NCI-H2171 (cell line): ENCODE measurements around the gene PCDHGA11.
"Not testable (repeated sequence)": the region's sequence is repeated elsewhere in the genome, so short reads cannot be mapped to it uniquely, and the experiment has no call there.

Experiments used
- DNase-seq: peaks from one replicate; lab custom pipeline; 2025; lab: John Stamatoyannopoulos, UW

Gene PCDHGA11

DNA sequence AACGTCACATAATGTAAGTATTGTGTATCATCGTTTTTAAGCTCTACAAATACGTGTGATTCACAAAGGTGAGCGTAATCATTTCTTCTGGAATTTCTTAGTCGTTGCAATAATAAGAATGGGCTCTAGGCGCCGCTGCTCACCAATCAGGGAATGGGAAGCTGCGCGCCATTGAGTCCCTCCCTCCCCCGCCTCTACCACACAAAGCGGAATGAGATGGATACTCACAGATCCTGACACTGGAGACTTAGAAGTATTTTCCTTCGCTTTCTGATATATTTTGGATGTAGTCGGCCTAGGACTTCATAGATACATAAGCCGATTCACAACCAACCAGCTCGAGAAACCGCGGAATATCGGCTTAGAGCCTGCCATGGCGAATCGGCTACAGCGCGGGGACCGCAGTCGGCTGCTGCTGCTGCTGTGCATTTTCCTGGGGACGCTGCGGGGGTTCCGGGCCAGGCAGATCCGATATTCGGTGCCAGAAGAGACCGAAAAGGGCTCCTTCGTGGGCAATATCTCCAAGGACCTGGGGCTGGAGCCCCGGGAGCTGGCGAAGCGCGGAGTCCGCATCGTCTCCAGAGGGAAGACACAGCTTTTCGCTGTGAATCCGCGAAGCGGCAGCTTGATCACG lies at the start of gene PCDHGA11:
TSS of gene PCDHGA11 (plus strand) at position 197 of the 634 bp plus-strand sequence. CDS start at position 374, 177 bp downstream.
- no peak for DNase-seq

- no peak for DNase-seq
These were observed 49.0 kb upstream of the PCDHGA11 start for GRCh38 chr5:141371572-141372475.

- DNase-seq, result no peak
These were observed 47.1 kb upstream of the PCDHGA11 start, which contains the start of gene PCDHGA6 for GRCh38 chr5:141373673-141374317. Gene PCDHGA6 (plus strand): TSS chr5:141373891. CDS start chr5:141374084, 193 bp downstream.

GRCh38 chr5:141374627-141375026 lies 46.2 kb upstream of the PCDHGA11 start:
- no peak for DNase-seq

- DNase-seq, result not testable (repeated sequence)
These were observed 45.3 kb upstream of the PCDHGA11 start for GRCh38 chr5:141375444-141376155.

GRCh38 chr5:141382469-141383294 lies 38.2 kb upstream of the PCDHGA11 start, which contains the start of gene PCDHGA7:
Gene PCDHGA7 (plus strand): TSS chr5:141382742. CDS start chr5:141382900, 158 bp downstream.
- no peak for DNase-seq

GRCh38 chr5:141383345-141383744 lies 37.5 kb upstream of the PCDHGA11 start:
- no peak for DNase-seq

- no peak for DNase-seq
These were observed 36.2 kb upstream of the PCDHGA11 start for GRCh38 chr5:141384471-141385267.

DNA sequence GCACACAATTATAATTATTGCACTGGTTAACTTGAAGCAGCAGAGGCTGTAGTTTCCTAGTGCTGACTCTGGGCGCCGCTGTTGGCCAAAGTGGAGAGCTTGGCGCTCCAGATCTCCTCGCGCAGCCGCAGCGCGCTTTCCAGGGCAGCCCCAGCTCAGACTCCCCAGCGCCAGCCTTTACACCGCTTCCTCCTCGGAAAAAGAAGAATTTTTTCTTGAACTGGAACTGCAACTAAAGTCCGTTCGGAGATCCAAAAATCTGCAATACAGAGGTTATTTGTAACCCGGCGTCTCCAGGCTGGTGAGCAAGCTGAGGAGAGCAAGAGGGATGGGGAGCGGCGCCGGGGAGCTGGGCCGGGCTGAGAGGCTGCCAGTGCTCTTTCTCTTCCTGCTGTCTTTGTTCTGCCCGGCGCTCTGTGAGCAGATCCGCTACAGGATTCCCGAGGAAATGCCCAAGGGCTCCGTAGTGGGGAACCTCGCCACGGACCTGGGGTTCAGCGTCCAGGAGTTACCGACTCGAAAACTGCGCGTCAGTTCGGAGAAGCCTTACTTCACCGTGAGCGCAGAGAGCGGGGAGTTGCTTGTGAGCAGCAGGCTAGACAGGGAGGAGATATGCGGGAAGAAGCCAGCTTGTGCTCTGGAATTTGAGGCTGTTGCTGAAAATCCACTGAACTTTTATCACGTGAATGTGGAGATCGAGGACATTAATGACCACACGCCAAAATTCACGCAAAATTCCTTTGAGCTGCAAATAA lies 33.1 kb upstream of the PCDHGA11 start, which contains the start of gene PCDHGB4:
TSS of gene PCDHGB4 (plus strand) at position 142 of the 755 bp plus-strand sequence. CDS start at position 329, 187 bp downstream.
- DNase-seq, result not testable (repeated sequence)

- DNase-seq, result no peak
These were observed 32.2 kb upstream of the PCDHGA11 start for GRCh38 chr5:141388661-141389060.

DNA sequence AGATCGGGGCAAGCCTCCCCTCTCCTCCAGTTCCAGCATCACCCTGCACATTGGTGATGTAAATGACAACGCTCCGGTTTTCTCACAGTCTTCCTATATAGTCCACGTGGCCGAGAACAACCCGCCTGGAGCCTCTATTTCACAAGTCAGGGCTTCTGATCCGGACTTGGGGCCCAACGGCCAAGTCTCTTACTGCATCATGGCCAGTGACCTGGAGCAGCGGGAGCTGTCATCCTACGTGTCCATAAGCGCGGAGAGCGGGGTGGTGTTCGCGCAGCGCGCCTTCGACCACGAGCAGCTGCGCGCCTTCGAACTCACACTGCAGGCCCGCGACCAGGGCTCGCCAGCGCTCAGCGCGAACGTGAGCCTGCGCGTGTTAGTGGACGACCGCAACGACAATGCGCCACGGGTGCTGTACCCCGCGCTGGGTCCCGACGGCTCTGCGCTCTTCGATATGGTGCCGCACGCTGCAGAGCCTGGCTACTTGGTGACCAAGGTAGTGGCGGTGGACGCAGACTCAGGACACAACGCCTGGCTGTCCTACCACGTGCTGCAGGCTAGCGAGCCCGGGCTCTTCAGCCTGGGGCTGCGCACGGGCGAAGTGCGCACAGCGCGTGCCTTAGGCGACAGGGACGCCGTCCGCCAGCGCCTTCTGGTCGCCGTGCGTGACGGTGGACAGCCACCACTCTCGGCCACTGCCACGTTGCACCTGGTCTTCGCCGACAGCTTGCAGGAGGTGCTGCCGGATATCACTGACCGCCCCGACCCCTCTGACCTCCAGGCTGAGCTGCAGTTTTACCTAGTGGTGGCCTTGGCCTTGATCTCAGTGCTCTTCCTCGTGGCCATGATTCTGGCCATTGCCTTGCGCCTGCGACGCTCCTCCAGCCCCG lies 31.5 kb upstream of the PCDHGA11 start:
- no peak for DNase-seq

DNA sequence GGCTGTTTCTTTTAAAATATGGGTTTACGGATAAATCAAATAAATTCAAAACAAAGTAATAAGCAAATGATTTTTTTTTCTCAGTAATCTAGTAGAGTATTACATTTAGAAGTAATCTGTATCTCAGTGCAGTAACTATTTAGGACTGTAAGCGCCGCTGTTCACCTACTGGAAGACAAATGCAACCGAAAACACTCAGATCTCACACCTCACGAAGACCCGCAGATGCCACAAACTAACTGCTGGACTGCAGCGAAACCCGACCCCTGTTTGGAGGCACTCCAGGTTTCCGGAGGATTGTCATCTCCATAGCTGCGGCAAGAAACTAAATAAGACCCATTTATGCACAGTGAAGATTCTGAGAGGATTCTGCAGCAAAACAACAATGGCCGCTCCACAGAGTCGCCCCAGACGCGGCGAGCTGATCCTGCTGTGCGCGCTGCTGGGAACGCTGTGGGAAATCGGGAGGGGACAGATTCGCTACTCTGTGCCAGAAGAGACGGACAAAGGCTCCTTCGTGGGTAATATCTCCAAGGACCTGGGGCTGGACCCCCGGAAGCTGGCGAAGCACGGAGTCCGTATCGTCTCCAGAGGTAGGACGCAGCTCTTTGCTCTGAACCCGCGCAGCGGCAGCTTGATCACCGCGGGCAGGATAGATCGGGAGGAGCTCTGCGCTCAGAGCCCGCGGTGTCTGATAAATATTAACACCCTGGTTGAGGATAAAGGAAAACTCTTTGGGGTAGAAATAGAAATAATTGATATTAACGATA lies 28.2 kb upstream of the PCDHGA11 start, which contains the start of gene PCDHGA8:
TSS of gene PCDHGA8 (plus strand) at position 205 of the 770 bp plus-strand sequence. CDS start at position 386, 181 bp downstream.
- DNase-seq, result no peak

DNA sequence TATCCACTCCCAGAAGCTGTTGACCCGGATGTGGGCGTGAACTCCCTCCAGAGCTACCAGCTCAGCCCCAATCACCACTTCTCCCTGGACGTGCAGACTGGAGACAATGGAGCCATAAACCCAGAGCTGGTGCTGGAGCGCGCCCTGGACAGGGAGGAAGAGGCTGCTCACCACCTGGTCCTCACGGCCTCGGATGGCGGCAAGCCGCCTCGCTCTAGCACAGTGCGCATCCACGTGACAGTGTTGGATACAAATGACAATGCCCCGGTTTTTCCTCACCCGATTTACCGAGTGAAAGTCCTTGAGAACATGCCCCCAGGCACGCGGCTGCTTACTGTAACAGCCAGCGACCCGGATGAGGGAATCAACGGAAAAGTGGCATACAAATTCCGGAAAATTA lies 27.6 kb upstream of the PCDHGA11 start:
- no peak for DNase-seq

GRCh38 chr5:141394401-141395187 lies 26.3 kb upstream of the PCDHGA11 start:
- DNase-seq, result not testable (repeated sequence)

DNA sequence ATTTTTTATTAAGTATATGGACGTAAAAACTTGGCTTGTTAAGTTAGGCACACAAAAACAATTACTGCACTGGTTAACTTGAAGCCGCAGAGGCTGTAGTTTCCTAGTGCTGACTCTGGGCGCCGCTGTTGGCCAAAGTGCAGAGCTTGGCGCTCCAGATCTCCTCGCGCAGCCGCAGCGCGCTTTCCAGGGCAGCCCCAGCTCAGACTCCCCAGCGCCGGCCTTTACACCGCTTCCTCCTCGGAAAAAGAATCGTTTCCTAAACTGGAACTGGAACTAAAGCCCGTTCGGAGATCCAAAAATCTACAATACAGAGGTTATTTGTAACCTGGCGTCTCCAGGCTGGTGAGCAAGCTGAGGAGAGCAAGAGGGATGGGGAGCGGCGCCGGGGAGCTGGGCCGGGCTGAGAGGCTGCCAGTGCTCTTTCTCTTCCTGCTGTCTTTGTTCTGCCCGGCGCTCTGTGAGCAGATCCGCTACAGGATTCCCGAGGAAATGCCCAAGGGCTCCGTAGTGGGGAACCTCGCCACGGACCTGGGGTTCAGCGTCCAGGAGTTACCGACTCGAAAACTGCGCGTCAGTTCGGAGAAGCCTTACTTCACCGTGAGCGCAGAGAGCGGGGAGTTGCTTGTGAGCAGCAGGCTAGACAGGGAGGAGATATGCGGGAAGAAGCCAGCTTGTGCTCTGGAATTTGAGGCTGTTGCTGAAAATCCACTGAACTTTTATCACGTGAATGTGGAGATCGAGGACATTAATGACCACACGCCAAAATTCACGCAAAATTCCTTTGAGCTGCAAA lies 22.9 kb upstream of the PCDHGA11 start, which contains the start of gene PCDHGB5:
TSS of gene PCDHGB5 (plus strand) at position 192 of the 796 bp plus-strand sequence. CDS start at position 373, 181 bp downstream.
- not testable (repeated sequence) for DNase-seq
